22Rv1 (cell line): ENCODE data around the gene PRRT3.
"Not testable (repeated sequence)": the region's sequence is repeated elsewhere in the genome, so short reads cannot be mapped to it uniquely, and the experiment has no call there.

Source experiments
- CTCF ChIP-seq: fragments of 450-650 bp; IDR thresholded peaks from 2 replicates; pipeline ENCODE4 v1.5.1; 2017; ENCODE audit warnings: mild to moderate bottlenecking
- ZFX ChIP-seq: fragments of 450-650 bp; IDR thresholded peaks from 2 replicates; pipeline ENCODE4 v1.6.1; 2017; ENCODE audit warnings: antibody characterized with exemption, borderline replicate concordance

- not testable (repeated sequence) for TF ChIP-seq CTCF, ZFX
Observed at GRCh38 chr3:9900965-9901415, 51.2 kb downstream of the PRRT3 start.
